Left lobe of liver (tissue), 2 donors: ENCODE measurements around the gene PADI6. TPM values are rescaled to one million over a fixed set of nuclear protein-coding genes. Genes with fewer than 3 reads are reported as not detected.
"Not testable (repeated sequence)": the region's sequence is repeated elsewhere in the genome, so short reads cannot be mapped to it uniquely, and the experiment has no call there.

Experiments
- ATAC-seq: fragments of 200-7000 bp; cut with Tn5 transposase; one replicate; pipeline ENCODE4 v1.9.1; 2020; ENCODE audit warnings: mild to moderate bottlenecking, moderate library complexity
- DNase-seq: peaks from one replicate; pipeline ENCODE4 v3.0.0-alpha.2; 2020; ENCODE audit warnings: low spot score
- total RNA-seq: library from RNA; stranded (reverse); gene quantifications from one replicate; pipeline ENCODE4 v1.2.1, GENCODE V29; 2021
- donor health status: DM: no; HTN: no; CAD: no; lungs with moderate emphysema.
- donor health status: DM: no; HTN: yes; CAD: no.

Gene PADI6
- total RNA-seq = not detected

GRCh38 chr1:17371896-17372295 is at the start of gene PADI6:
TSS of gene PADI6 (plus strand) at chr1:17372196. CDS start at chr1:17372246, 50 bp downstream.
- no peak for DNase-seq
- no peak for ATAC-seq

GRCh38 chr1:17328855-17329254 is 43.1 kb upstream of the PADI6 start:
- no peak for DNase-seq
- ATAC-seq = no peak

- ATAC-seq (no peak), DNase-seq (no peak)
These were observed 42.4 kb upstream of the PADI6 start for GRCh38 chr1:17329610-17330009.

- DNase-seq = no peak
- no peak for ATAC-seq
These were observed 41.1 kb upstream of the PADI6 start for GRCh38 chr1:17330856-17331255.

- no peak for ATAC-seq
- no peak for DNase-seq
These were observed 38.9 kb upstream of the PADI6 start for GRCh38 chr1:17333081-17333480.

- ATAC-seq (peak; percentile 87), DNase-seq (peak; percentile 65)
These were observed 35.9 kb upstream of the PADI6 start for GRCh38 chr1:17335821-17336710.

GRCh38 chr1:17338706-17339493 is 33.1 kb upstream of the PADI6 start:
- ATAC-seq (no peak), DNase-seq (no peak)

GRCh38 chr1:17339521-17339920 is 32.5 kb upstream of the PADI6 start:
- DNase-seq = no peak
- ATAC-seq = no peak

- ATAC-seq (no peak), DNase-seq (no peak)
These were observed 31.6 kb upstream of the PADI6 start for GRCh38 chr1:17340358-17340757.

- no peak for ATAC-seq
- DNase-seq = no peak
These were observed 30.0 kb upstream of the PADI6 start for GRCh38 chr1:17342014-17342441.

- not testable (repeated sequence) for DNase-seq, ATAC-seq
These were observed 26.5 kb upstream of the PADI6 start for GRCh38 chr1:17345506-17345905.

- DNase-seq (no peak), ATAC-seq (no peak)
These were observed 25.8 kb upstream of the PADI6 start for GRCh38 chr1:17346046-17346789.

- DNase-seq (no peak), ATAC-seq (no peak)
These were observed 24.0 kb upstream of the PADI6 start for GRCh38 chr1:17347769-17348592.

- no peak for ATAC-seq
- DNase-seq = no peak
These were observed 23.3 kb upstream of the PADI6 start for GRCh38 chr1:17348593-17349234.

- no peak for DNase-seq
- no peak for ATAC-seq
These were observed 21.9 kb upstream of the PADI6 start for GRCh38 chr1:17350083-17350482.

- DNase-seq (no peak), ATAC-seq (no peak)
These were observed 21.0 kb upstream of the PADI6 start for GRCh38 chr1:17350928-17351446.

GRCh38 chr1:17351598-17352324 is 20.2 kb upstream of the PADI6 start:
- no peak for ATAC-seq

GRCh38 chr1:17352419-17352909 is 19.5 kb upstream of the PADI6 start:
- ATAC-seq = no peak
- DNase-seq = no peak

More at GRCh38 chr1:17351598-17352324, 20.2 kb upstream of the PADI6 start:
- DNase-seq = no peak

- DNase-seq (no peak), ATAC-seq (no peak)
These were observed 16.1 kb upstream of the PADI6 start for GRCh38 chr1:17355898-17356297.
